Central memory CD8-positive, alpha-beta T cell (primary cell): ENCODE data around the gene PPM1H.
"Not testable (repeated sequence)": the region's sequence is repeated elsewhere in the genome, so short reads cannot be mapped to it uniquely, and the experiment has no call there.

Experiments used
- ATAC-seq: fragments of 150-1000 bp; cut with Tn5 transposase; replicated peaks from 2 replicates; pipeline ENCODE4 v1.10.0; 2022; ENCODE audit warnings: mild to moderate bottlenecking, moderate FRiP score, moderate number of reproducible peaks; ENCODE audit not compliant: poor library complexity, severe bottlenecking; ENCODE audit errors: extremely low read depth
- DNase-seq, 2 donors: peaks; one replicate each; pipeline ENCODE4 v3.0.0; 2021; ENCODE audit warnings: low spot score in 2 of 2
- H3K27ac Mint-ChIP-seq: one replicate; pipeline ENCODE4 v1.8.0; 2022; ENCODE audit warnings: low read depth, mild to moderate bottlenecking, moderate library complexity, mixed read lengths
- H3K27me3 Mint-ChIP-seq: one replicate; pipeline ENCODE4 v1.8.0; 2022; ENCODE audit warnings: mixed read lengths
- H3K36me3 Mint-ChIP-seq: one replicate; pipeline ENCODE4 v1.8.0; 2022; ENCODE audit warnings: mild to moderate bottlenecking, moderate library complexity, mixed read lengths; ENCODE audit not compliant: insufficient read depth
- H3K4me1 Mint-ChIP-seq: one replicate; pipeline ENCODE4 v1.8.0; 2022; ENCODE audit warnings: mixed read lengths
- H3K4me3 Mint-ChIP-seq: one replicate; pipeline ENCODE4 v1.8.0; 2022; ENCODE audit warnings: mild to moderate bottlenecking, moderate library complexity, mixed read lengths
- H3K9me3 Mint-ChIP-seq: one replicate; pipeline ENCODE4 v1.8.0; 2022; ENCODE audit warnings: mixed read lengths

PPM1H gene

DNA sequence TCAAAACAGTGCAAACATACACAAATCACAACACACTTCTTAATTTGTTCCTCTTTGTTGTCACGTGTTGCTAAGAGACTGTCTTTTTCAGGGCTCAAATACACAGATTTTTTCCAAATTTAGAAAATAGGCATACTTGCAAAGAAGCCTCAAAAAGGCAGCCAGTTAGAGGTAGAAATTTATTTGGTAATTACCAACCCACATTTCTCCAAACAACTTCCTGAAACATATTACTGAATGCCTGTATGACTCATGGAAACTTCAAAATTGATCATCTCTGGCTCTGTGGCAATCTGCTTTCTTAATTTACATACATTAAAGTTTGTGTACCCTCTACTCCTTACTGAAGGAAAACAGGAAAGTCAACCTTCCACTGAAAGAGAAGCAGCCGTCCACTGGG lies 36.4 kb downstream of the PPM1H start:
- no peaks in the 10 kb centered on the region for H3K4me1 Mint-ChIP-seq
- no peak for DNase-seq
- no peak for ATAC-seq
- H3K27ac Mint-ChIP-seq = no peak overlapping the region
- H3K36me3 Mint-ChIP-seq = no peaks in the 10 kb centered on the region
- no peak overlapping the region for H3K4me3 Mint-ChIP-seq
- no peaks in the 10 kb centered on the region for H3K27me3 Mint-ChIP-seq
- no peaks in the 10 kb centered on the region for H3K9me3 Mint-ChIP-seq

DNA sequence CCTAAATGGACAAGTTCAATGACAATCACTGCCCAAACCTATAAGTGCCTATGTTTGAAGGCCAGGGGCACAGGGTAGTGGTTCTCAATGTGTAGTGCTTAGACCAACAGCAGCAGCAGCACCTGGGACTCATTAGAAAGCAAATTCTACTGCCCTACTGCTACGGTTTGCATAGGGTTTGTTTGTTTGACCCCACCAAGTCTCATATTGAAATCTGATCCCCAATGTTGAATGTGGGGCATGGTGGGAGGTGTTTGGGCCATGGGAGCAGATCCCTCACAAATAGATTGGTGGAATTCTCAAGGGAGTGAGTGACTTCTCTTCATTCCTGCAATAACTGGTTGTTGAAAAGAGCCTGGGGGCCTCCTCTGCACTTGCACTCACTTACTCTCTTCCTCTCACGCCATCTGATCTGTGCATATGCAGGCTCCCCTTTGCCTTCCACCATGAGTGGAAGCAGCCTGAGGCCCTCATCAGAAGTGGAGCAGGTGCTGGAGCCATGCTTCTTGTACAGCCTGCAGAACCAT lies 39.5 kb downstream of the PPM1H start:
- H3K27ac Mint-ChIP-seq = no peak overlapping the region
- no peak overlapping the region for H3K4me3 Mint-ChIP-seq
- DNase-seq = no peak
- ATAC-seq = no peak
- H3K27me3 Mint-ChIP-seq = no peaks in the 10 kb centered on the region
- no peaks in the 10 kb centered on the region for H3K36me3 Mint-ChIP-seq
- no peaks in the 10 kb centered on the region for H3K4me1 Mint-ChIP-seq
- no peaks in the 10 kb centered on the region for H3K9me3 Mint-ChIP-seq

DNA sequence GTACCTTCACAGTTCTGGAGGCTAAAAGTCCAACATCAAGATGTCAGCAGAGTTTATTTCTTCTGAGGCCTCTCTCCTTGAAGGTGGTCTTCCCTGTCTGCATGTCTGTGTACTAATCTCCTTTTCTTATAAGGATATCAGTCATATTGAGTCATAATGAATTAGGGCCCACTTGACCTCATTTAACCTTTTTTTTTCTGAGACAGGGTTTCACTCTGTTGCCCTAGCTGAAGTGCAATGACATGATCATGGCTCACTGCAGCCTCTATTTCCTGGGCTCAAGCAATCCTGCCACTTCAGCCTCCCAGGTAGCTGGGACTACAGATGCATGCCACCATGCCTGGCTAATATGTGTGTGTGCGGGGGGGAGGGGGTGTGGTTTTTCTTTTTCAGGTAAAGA lies 41.7 kb downstream of the PPM1H start:
- ATAC-seq (no peak), DNase-seq (no peak)
- Mint-ChIP-seq H3K27me3 (no peaks in the 10 kb centered on the region), H3K4me1 (no peaks in the 10 kb centered on the region), H3K27ac (no peak overlapping the region), H3K36me3 (no peaks in the 10 kb centered on the region), H3K4me3 (no peak overlapping the region), H3K9me3 (no peaks in the 10 kb centered on the region)

DNA sequence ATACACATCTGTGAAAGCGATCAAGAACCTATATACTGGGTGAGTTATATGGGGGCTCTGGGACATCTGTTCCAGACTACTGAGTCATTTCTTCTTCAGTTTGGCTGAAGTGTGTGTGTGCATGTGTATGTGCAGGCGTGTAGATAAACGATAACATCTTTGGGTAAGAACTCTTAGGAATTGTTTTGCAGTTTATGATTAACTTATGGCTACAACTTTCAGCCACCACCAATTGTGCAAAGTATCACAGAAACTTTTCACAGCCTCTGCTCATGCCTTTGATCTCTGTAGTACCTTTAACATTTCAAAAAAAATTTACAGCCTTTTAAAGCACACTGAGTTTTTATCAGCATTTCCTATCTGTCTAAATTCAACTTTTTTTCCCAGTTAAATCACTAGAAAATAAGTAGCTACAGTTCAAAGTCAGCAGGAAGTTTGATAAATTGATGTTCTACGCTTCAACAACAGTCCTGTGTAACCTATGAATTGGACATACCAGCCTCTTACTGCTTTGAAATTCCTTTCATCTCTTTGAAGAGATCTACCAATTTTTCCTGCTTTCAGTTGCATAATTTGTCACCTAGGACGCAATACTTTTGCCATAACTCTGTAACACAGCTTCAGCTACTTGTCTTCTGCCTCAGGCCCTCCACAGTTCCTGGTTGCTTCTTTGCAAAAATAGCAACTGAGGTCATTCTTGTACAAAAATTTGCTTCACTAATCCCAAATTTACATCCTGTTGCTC lies 43.0 kb downstream of the PPM1H start:
- no peak overlapping the region for H3K4me3 Mint-ChIP-seq
- DNase-seq = no peak
- H3K27ac Mint-ChIP-seq = no peak overlapping the region
- no peaks in the 10 kb centered on the region for H3K27me3 Mint-ChIP-seq
- H3K9me3 Mint-ChIP-seq = no peaks in the 10 kb centered on the region
- peaks cover 3% of the 10 kb centered on the region for H3K36me3 Mint-ChIP-seq
- H3K4me1 Mint-ChIP-seq = no peaks in the 10 kb centered on the region
- no peak for ATAC-seq

DNA sequence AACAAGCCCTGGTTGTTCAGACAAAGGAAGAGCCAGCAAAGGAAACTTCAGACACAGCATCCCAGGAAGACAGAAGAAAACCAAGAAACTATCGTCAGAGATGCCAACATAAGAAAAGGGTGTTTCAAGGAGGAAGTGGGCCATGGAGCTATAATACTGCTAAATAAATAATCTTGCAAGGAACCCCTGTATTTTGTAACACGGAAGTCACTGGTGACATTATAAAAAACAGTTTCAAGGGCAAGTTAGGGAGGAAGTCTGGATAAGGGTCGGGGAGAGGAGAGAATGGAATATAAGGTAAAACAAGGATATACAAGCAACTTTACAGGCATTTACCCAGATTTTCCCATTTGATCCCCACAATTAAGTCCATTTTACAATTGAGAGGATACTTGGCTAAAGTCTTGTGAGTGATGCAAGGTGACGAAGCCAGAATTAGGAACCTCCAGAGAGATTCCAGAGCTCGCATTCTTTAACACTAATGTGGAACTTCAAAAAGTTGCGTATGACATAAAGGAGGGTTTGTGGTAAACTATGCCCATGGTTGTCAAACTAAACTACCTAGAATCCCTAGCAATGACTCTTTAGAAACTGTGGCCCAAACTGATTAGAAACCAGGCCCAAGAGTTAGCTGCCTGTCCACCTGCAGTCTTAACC lies 46.4 kb downstream of the PPM1H start:
- no peaks in the 10 kb centered on the region for H3K9me3 Mint-ChIP-seq
- H3K36me3 Mint-ChIP-seq = peaks cover 3% of the 10 kb centered on the region
- DNase-seq (no peak), ATAC-seq (no peak)
- no peaks in the 10 kb centered on the region for H3K4me1 Mint-ChIP-seq
- H3K4me3 Mint-ChIP-seq = no peak overlapping the region
- no peaks in the 10 kb centered on the region for H3K27me3 Mint-ChIP-seq
- H3K27ac Mint-ChIP-seq = no peak overlapping the region

DNA sequence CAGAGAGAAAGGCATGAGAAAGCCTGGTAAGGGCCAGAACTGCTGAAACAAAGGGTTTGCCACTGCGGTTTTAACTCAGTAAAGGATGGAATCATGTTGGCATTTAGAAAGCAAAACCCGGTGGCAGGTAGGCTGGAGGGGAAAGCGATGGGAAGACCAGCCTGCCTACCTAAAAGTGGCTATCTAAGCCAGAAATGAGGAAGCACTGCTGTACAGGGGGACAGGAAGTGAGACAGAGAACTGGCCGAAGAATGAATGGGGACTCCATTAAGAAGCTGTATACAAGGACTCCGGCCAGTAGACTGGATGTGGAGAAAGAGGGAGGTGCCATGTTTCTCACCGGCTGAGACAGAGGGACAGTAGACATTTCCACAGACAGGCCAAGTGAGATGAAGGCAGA lies 48.2 kb downstream of the PPM1H start:
- no peaks in the 10 kb centered on the region for H3K4me1 Mint-ChIP-seq
- no peaks in the 10 kb centered on the region for H3K9me3 Mint-ChIP-seq
- DNase-seq (no peak), ATAC-seq (no peak)
- no peaks in the 10 kb centered on the region for H3K27me3 Mint-ChIP-seq
- no peak overlapping the region for H3K27ac Mint-ChIP-seq
- peaks cover 3% of the 10 kb centered on the region for H3K36me3 Mint-ChIP-seq
- H3K4me3 Mint-ChIP-seq = no peak overlapping the region

DNA sequence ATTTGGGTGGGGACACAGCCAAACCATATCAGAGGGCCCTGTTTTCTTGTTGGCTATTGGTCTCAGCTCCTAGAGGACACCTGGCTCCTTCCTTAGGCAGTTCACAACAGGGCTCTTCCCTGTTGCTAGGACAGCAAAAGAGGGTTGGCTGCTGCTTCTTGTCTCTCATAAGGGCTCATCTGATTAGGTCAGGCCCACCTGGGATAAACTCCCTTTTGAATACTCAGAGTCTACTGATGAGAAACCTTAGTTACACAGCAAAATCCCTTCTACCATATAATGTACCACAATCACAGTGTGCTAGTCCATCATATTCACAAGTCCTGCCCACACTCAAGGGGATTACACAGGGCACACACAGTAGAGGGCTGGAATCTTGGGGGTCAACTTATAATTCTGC lies 49.7 kb downstream of the PPM1H start:
- no peaks in the 10 kb centered on the region for H3K9me3 Mint-ChIP-seq
- no peaks in the 10 kb centered on the region for H3K4me1 Mint-ChIP-seq
- H3K36me3 Mint-ChIP-seq = peaks cover 3% of the 10 kb centered on the region
- no peak overlapping the region for H3K27ac Mint-ChIP-seq
- H3K4me3 Mint-ChIP-seq = no peak overlapping the region
- ATAC-seq (no peak), DNase-seq (no peak)
- H3K27me3 Mint-ChIP-seq = peaks cover 15% of the 10 kb centered on the region

DNA sequence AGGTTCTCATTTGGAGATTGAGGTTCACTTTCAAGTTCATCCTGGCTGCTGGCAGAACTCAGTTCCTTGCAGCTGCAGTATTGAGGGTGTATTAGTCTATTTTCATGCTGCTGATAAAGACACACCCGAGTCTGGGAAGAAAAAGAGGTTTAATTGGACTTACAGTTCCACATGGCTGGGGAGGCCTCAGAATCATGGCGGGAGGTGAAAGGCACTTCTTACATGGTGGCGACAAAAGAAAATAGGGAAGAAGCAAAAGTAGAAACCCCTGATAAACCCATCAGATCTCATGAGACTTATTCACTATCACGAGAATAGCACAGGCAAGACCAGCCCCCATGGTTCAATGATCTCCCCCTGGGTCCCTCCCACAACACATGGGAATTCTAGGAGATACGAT lies 50.1 kb downstream of the PPM1H start:
- not testable (repeated sequence) for DNase-seq, ATAC-seq, H3K4me3 Mint-ChIP-seq, H3K27ac Mint-ChIP-seq, H3K9me3 Mint-ChIP-seq, H3K4me1 Mint-ChIP-seq, H3K36me3 Mint-ChIP-seq
- H3K27me3 Mint-ChIP-seq = peaks cover 16% of the 10 kb centered on the region

DNA sequence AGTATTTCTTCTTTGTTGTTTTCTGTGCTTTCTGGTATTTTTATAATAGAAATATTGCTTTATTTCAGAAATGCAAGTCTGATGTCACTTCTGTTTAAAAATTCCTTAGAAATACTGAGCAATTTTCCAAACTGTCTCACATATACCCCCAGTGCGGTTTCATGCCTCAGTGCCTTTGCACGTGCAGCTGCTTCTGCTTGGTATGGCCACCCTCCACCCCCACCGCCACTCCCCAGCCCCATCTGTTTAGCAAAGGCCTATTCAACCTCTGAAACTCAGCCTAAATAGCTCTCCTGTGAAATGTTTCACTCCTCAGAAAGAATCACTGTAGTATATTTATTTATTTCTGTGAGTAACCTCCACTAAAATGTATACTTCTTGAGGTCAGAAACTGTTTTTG lies 52.3 kb downstream of the PPM1H start:
- peaks cover 3% of the 10 kb centered on the region for H3K36me3 Mint-ChIP-seq
- ATAC-seq = no peak
- H3K27me3 Mint-ChIP-seq = peaks cover 16% of the 10 kb centered on the region
- H3K4me1 Mint-ChIP-seq = no peaks in the 10 kb centered on the region
- no peaks in the 10 kb centered on the region for H3K9me3 Mint-ChIP-seq
- H3K4me3 Mint-ChIP-seq = no peak overlapping the region
- no peak for DNase-seq
- no peak overlapping the region for H3K27ac Mint-ChIP-seq

DNA sequence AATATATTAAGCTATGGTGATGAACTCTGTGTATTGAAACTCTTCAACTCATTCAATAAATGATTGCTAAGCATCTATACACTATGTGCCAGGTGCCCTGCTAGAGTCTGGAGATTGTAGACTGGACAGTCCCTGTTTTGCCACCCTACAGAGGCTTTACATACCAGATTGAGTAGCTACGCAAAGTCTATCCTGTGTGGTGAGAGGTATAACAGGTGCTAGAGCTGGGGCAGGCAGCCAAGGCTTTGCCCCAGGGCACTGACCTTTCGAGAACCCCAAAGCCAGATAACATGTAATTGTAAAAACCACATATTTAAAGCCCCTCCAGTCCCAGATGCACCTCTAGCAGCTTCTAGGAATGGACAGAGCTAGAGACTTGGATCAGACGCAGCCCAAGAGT lies 52.8 kb downstream of the PPM1H start:
- DNase-seq (no peak), ATAC-seq (no peak)
- peaks cover 16% of the 10 kb centered on the region for H3K27me3 Mint-ChIP-seq
- H3K4me1 Mint-ChIP-seq = no peaks in the 10 kb centered on the region
- no peak overlapping the region for H3K27ac Mint-ChIP-seq
- no peaks in the 10 kb centered on the region for H3K9me3 Mint-ChIP-seq
- H3K36me3 Mint-ChIP-seq = no peaks in the 10 kb centered on the region
- no peak overlapping the region for H3K4me3 Mint-ChIP-seq

DNA sequence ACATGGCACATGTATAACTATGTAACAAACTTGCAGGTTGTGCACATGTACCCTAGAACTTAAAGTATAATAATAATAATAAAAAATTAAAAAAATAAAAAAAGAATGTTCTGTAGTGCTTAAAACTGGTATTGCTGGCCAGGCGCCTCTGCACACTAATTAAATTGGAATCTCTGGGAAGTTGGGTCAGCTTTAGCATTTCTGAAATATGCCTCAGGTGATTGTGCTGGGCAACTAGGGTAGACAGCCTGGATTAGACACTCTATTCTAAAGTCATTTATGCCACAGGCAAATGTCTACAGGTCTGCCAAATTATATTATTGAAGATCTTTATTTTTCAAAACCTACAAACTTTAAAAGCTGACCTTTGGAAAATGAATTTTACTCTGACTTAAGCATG lies 55.3 kb downstream of the PPM1H start:
- DNase-seq = no peak
- no peaks in the 10 kb centered on the region for H3K4me1 Mint-ChIP-seq
- ATAC-seq = no peak
- no peak overlapping the region for H3K4me3 Mint-ChIP-seq
- H3K9me3 Mint-ChIP-seq = no peaks in the 10 kb centered on the region
- peaks cover 2% of the 10 kb centered on the region for H3K36me3 Mint-ChIP-seq
- H3K27me3 Mint-ChIP-seq = peaks cover 27% of the 10 kb centered on the region
- no peak overlapping the region for H3K27ac Mint-ChIP-seq

DNA sequence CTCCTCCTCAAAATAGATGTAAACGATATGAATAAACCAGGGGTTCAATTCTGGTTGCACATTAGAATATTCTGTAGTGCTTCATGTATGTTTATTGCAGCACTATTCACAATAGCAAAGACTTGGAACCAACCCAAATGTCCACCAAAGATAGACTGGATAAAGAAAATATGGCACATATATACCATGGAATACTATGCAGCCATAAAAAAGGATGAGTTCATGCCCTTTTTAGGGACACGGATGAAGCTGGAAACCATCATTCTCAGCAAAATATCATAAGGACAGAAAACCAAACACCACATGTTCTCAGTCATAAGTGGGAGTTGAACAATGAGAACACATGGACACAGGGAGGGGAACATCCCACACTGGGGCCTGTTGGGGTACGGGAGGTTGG lies 55.7 kb downstream of the PPM1H start:
- peaks cover 27% of the 10 kb centered on the region for H3K27me3 Mint-ChIP-seq
- not testable (repeated sequence) for H3K4me3 Mint-ChIP-seq, H3K9me3 Mint-ChIP-seq, H3K27ac Mint-ChIP-seq, H3K4me1 Mint-ChIP-seq, DNase-seq, ATAC-seq, H3K36me3 Mint-ChIP-seq

DNA sequence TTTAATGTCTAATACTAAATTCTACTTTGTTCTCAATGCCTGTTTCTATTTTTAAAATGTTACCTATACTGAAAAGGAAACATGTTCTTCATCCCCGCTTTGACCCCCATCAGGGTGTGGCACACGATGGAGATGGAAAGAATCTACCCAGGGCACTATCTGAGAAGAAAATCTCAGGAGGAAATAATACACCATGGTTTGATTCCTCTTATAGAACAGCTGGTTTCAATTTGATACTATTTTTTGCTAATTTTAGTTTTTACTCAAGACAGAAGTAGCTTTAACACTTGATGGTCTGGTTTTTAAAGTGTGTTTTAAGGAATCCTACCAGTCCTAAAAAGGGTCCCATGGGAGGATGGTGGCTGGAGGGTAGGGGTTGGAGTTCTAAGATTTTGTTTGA lies 56.7 kb downstream of the PPM1H start:
- H3K4me3 Mint-ChIP-seq = no peak overlapping the region
- no peak for ATAC-seq
- H3K9me3 Mint-ChIP-seq = no peaks in the 10 kb centered on the region
- no peaks in the 10 kb centered on the region for H3K4me1 Mint-ChIP-seq
- peaks cover 2% of the 10 kb centered on the region for H3K36me3 Mint-ChIP-seq
- no peak overlapping the region for H3K27ac Mint-ChIP-seq
- no peak for DNase-seq
- H3K27me3 Mint-ChIP-seq = peaks cover 36% of the 10 kb centered on the region
